Ishikawa (cell line): ENCODE results near the gene PAQR6.

Experiments
- CEBPB ChIP-seq: IDR thresholded peaks from 2 replicates; pipeline ENCODE4 v1.6.1; 2012
- CREB1 ChIP-seq: IDR thresholded peaks from 2 replicates; pipeline ENCODE4 v1.6.1; 2012; ENCODE audit warnings: low read depth
- EGR1 ChIP-seq: IDR thresholded peaks from 2 replicates; pipeline ENCODE4 v1.6.1; 2012
- EP300 ChIP-seq: IDR thresholded peaks from 2 replicates; pipeline ENCODE4 v1.6.1; 2012; ENCODE audit warnings: borderline replicate concordance
- FOXM1 ChIP-seq: IDR thresholded peaks from 2 replicates; pipeline ENCODE4 v1.6.1; 2012; ENCODE audit warnings: low read depth, borderline replicate concordance
- NFIC ChIP-seq: IDR thresholded peaks from 2 replicates; pipeline ENCODE4 v1.6.1; 2012
- RAD21 ChIP-seq: IDR thresholded peaks from 2 replicates; pipeline ENCODE4 v1.6.1; 2012; ENCODE audit warnings: low read depth
- TAF1 ChIP-seq: IDR thresholded peaks from 2 replicates; pipeline ENCODE4 v1.6.1; 2012; ENCODE audit warnings: low read depth, mild to moderate bottlenecking
- TCF12 ChIP-seq: IDR thresholded peaks from 2 replicates; pipeline ENCODE4 v1.6.1; 2012; ENCODE audit warnings: low read depth
- TEAD4 ChIP-seq: IDR thresholded peaks from 2 replicates; pipeline ENCODE4 v1.6.1; 2012
- YY1 ChIP-seq: IDR thresholded peaks from 2 replicates; pipeline ENCODE4 v1.6.1; 2012; ENCODE audit warnings: low read depth
- ZBTB7A ChIP-seq: IDR thresholded peaks from 2 replicates; pipeline ENCODE4 v1.6.1; 2012; ENCODE audit warnings: low read depth
- TF ChIP-seq, protein P1 (sequence below): IDR thresholded peaks from 2 replicates; pipeline ENCODE4 v1.6.1; 2012
- TF ChIP-seq, protein P2 (sequence below): IDR thresholded peaks from 2 replicates; pipeline ENCODE4 v1.6.1; 2012; ENCODE audit warnings: low read depth, mild to moderate bottlenecking
- TF ChIP-seq, protein P3 (sequence below): IDR thresholded peaks from 2 replicates; pipeline ENCODE4 v1.6.1; 2012

Gene PAQR6

DNA sequence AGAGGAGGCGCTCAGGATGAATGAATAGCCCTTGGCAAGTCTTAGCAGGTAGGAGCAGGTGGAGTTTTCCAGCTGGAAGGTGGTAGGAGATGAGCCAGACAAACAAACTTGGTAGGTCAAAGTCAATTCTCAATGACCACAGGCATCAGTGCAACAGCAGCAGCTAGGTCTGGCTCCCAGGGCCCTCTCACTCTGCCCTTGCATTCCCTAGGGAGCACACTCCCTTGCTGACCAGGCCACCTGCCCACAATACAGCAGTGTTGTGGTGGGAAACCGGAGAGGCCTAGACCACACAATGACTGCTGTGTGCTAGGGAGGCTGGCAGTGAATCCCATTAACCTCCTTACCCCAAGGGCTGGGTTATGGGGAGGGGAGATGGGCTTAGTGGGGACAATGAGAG is 13.0 kb upstream of the PAQR6 start:
- no peak for TF ChIP-seq CEBPB
- no peak for TF ChIP-seq CREB1
- TF ChIP-seq ZBTB7A, result no peak
- TF ChIP-seq TAF1, result no peak
- TF ChIP-seq, protein P1, sequence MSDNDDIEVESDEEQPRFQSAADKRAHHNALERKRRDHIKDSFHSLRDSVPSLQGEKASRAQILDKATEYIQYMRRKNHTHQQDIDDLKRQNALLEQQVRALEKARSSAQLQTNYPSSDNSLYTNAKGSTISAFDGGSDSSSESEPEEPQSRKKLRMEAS, result no peak
- TF ChIP-seq RAD21, result no peak
- no peak for TF ChIP-seq TEAD4
- TF ChIP-seq, protein P2, sequence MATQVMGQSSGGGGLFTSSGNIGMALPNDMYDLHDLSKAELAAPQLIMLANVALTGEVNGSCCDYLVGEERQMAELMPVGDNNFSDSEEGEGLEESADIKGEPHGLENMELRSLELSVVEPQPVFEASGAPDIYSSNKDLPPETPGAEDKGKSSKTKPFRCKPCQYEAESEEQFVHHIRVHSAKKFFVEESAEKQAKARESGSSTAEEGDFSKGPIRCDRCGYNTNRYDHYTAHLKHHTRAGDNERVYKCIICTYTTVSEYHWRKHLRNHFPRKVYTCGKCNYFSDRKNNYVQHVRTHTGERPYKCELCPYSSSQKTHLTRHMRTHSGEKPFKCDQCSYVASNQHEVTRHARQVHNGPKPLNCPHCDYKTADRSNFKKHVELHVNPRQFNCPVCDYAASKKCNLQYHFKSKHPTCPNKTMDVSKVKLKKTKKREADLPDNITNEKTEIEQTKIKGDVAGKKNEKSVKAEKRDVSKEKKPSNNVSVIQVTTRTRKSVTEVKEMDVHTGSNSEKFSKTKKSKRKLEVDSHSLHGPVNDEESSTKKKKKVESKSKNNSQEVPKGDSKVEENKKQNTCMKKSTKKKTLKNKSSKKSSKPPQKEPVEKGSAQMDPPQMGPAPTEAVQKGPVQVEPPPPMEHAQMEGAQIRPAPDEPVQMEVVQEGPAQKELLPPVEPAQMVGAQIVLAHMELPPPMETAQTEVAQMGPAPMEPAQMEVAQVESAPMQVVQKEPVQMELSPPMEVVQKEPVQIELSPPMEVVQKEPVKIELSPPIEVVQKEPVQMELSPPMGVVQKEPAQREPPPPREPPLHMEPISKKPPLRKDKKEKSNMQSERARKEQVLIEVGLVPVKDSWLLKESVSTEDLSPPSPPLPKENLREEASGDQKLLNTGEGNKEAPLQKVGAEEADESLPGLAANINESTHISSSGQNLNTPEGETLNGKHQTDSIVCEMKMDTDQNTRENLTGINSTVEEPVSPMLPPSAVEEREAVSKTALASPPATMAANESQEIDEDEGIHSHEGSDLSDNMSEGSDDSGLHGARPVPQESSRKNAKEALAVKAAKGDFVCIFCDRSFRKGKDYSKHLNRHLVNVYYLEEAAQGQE, result no peak
- TF ChIP-seq, protein P3, sequence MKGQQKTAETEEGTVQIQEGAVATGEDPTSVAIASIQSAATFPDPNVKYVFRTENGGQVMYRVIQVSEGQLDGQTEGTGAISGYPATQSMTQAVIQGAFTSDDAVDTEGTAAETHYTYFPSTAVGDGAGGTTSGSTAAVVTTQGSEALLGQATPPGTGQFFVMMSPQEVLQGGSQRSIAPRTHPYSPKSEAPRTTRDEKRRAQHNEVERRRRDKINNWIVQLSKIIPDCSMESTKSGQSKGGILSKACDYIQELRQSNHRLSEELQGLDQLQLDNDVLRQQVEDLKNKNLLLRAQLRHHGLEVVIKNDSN, result no peak

DNA sequence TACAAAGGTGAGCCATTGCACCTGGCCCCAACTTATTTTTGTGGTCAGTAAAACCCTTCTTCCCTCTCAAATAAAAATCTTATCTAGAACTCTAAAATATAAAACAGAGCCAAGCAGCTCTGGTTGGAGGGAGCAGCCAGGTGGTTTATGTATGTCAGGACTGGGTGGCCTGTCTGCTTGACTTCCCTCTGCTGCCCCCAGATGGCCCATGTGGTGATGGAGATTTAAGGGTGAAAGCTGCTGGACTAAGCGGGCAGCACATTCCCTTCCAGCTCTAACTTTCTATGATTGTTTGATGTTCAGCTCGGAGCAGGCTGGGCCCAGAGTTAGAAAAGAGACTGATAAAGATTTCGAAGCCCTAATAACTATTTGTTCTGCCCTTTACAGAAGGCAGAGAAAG is 11.9 kb upstream of the PAQR6 start:
- TF ChIP-seq, protein P3, result no peak
- TF ChIP-seq TCF12 (no peak), EP300 (no peak), ZBTB7A (no peak), CEBPB (no peak), NFIC (no peak), TAF1 (no peak), FOXM1 (no peak), EGR1 (no peak), YY1 (no peak), CREB1 (no peak), TEAD4 (no peak), RAD21 (no peak)
- TF ChIP-seq, protein P1, result no peak
- TF ChIP-seq, protein P2, result no peak

DNA sequence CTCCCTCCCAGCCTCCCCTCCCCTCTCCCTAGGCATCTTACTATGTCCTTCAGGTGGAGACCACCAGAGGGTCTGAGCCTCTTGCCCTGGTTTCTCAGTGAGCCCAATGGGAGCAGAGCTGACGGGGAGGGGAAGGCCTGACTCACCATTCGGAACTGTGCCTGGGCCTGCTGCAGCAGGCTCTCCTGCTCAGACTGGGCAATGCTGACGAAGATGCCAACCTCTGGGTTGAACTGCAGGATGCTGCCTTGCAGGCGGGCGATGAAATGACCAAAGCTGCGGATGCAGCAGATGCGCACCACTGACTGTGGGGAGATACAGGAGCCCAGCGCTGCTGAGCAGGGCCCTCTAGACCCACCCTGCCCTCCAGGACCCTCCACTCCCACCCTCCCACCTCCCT is 11.0 kb upstream of the PAQR6 start:
- TF ChIP-seq RAD21 (no peak), EP300 (no peak), CREB1 (no peak)

DNA sequence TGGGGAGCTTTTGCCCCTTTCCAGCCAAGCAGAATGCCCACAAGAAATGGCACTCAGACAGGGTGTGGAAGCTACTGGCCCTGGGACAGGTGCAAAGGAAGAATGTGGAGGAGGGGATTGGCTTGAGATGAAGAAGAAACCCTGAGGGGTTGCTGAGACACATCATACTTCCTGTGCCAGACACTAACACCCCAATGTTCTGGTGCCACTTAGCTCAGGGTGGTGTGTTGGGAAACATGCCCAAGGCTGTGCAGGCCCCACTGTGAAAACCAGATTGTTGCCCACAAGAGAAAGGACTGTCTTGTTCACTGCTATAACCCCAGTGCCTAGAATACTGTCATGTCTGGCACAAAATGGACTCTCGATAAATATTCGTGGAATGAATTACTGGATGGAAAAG is 9.9 kb upstream of the PAQR6 start:
- TF ChIP-seq, protein P2, result no peak
- TF ChIP-seq, protein P3, result no peak
- TF ChIP-seq, protein P1, result no peak
- no peak for TF ChIP-seq EGR1
- no peak for TF ChIP-seq EP300
- TF ChIP-seq CREB1, result no peak
- TF ChIP-seq NFIC, result no peak
- no peak for TF ChIP-seq TAF1
- no peak for TF ChIP-seq TEAD4
- TF ChIP-seq FOXM1, result no peak
- no peak for TF ChIP-seq TCF12
- no peak for TF ChIP-seq RAD21
- TF ChIP-seq YY1, result no peak
- no peak for TF ChIP-seq CEBPB
- TF ChIP-seq ZBTB7A, result no peak
